ENCODE results near the gene AUTS2. TPM values are rescaled to one million over a fixed set of nuclear protein-coding genes. Genes with fewer than 3 reads are reported as not detected.

AUTS2 gene
- polyA plus RNA-seq, 3 donors: 0.08 to 0.35 TPM; not detected in 1

DNA sequence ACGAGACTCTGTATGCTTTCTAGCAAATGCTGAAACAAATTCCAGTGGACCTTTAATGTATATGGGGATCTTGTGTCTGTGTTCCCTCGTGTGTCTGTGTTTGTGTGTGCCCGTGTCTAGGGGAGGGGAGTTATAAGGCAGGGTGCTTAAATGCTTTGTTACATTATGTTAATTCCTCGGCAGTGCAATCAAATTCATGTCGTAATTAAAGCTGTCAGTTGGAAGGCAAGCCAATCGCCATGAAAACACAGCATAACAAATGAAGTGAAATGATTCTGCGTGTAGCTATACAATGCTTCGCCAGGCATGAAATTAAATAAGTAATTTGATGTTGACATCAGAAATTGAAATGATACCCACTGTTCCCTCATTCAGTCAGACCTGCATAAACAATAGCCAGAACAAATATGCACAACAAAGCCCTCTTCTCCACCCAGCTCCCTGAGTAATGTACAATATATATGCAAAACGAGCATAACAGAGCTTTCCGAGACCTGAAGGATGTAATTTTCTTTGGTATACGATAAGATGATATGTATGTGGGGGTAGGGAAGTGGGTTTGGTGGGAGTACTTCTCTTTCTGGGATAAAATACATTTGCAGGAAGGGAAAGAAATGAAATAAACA is 534.1 kb downstream of the AUTS2 start:
- H4K20me1 ChIP-seq (ENCODE audit: insufficient read depth, low read length): no peaks in the 10 kb centered on the region
- Mint-ChIP-seq H3K36me3 (no peaks in the 10 kb centered on the region), H3K27ac (no peak overlapping the region), H3K4me3 (no peak overlapping the region), H3K27me3 (ENCODE audit: low read depth in 3 of 3) (peaks cover 0 to 2% (median 0%) of the 10 kb centered on the region in 3 donors), H3K9me3 (peaks cover 0 to 2% (median 0%) of the 10 kb centered on the region in 7 donors), H3K4me1 (no peaks in the 10 kb centered on the region)
- no peak overlapping the region for H3K27ac ChIP-seq (ENCODE audit: low read depth in 1 of 2, low read length in 2 of 2)
- no peak overlapping the region for H3K4me2 ChIP-seq (replicated peaks; ENCODE audit: extremely low read depth, low read length, poor library complexity, severe bottlenecking)
- WGBS (ENCODE audit: insufficient coverage): 94% methylated on average over 6 of the region's 11 CpGs
- no peaks in the 10 kb centered on the region for H3K36me3 ChIP-seq (replicated peaks in 1 of 2; ENCODE audit: control insufficient read depth in 1 of 2, insufficient read depth in 2 of 2, low read length in 2 of 2)
- no peak overlapping the region for H2AFZ ChIP-seq (ENCODE audit: insufficient read depth, low read depth, low read length, poor library complexity, severe bottlenecking)
- H3K4me1 ChIP-seq (ENCODE audit: control insufficient read depth in 1 of 2, insufficient read depth in 2 of 2, low read length in 2 of 2): no peaks in the 10 kb centered on the region
- H3K4me3 ChIP-seq (replicated peaks in 1 of 3; ENCODE audit: low read depth in 2 of 3, low read length in 3 of 3): no peak overlapping the region
- DNase-seq: no peak
- H3K9ac ChIP-seq (ENCODE audit: insufficient read depth, low read length, poor library complexity, severe bottlenecking): no peak overlapping the region
- intact Hi-C loops (cut with micrococcal nuclease): no loop called here
- H3K79me2 ChIP-seq (ENCODE audit: insufficient read depth, low read length): no peaks in the 10 kb centered on the region
- TF ChIP-seq, protein P1, sequence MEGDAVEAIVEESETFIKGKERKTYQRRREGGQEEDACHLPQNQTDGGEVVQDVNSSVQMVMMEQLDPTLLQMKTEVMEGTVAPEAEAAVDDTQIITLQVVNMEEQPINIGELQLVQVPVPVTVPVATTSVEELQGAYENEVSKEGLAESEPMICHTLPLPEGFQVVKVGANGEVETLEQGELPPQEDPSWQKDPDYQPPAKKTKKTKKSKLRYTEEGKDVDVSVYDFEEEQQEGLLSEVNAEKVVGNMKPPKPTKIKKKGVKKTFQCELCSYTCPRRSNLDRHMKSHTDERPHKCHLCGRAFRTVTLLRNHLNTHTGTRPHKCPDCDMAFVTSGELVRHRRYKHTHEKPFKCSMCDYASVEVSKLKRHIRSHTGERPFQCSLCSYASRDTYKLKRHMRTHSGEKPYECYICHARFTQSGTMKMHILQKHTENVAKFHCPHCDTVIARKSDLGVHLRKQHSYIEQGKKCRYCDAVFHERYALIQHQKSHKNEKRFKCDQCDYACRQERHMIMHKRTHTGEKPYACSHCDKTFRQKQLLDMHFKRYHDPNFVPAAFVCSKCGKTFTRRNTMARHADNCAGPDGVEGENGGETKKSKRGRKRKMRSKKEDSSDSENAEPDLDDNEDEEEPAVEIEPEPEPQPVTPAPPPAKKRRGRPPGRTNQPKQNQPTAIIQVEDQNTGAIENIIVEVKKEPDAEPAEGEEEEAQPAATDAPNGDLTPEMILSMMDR (IDR thresholded peaks at IDR 0.05): no peak
- no peaks in the 10 kb centered on the region for H3K9me3 ChIP-seq (replicated peaks in 1 of 2; ENCODE audit: control insufficient read depth in 1 of 2, insufficient read depth in 1 of 2, low read length in 2 of 2)
- no peaks in the 10 kb centered on the region for H3K27me3 ChIP-seq (ENCODE audit: control insufficient read depth in 2 of 2, insufficient read depth in 2 of 2, low read length in 2 of 2)

DNA sequence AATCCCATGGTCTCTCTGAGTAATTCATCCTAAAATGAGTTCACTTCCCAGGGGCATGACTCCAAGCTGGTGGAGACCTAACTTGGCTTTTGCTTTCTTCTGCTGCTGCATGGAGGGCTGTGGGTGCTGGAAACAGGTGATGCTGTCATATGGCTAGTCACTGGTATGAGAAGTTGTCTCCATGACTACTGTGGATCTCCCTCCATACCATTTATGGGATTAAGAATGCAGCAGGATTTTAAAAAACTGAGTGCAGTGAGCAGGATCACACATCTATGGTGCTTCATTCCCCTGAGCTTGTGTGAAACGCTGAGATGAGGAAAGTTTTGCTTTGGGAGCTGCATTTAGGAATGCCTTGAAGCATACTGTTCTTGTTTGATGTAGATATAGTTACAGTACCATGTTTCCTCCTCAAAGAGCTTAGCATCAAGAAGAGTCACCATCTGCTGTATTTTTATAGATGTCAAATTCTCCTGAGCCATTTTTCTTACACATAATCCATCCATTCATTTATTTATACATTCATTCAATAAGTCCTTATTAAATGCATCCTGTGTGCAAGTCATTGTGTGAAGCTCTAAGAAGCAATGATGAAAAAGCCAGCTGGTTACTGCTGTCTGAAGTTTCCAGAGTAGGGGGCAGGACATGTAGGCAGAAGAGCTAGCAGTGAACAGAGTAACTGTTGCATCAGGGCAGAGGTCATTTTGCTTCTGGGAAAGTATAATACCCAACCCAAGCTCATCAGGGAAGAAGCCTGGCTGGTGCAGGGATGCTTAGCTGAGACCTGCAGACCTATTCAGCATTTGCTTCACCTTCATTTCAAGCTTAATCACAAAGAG is 534.8 kb downstream of the AUTS2 start:
- no peak overlapping the region for H3K4me3 Mint-ChIP-seq
- H3K27ac ChIP-seq (ENCODE audit: low read depth in 1 of 2, low read length in 2 of 2): no peak overlapping the region

More for the DNA sequence above, 534.8 kb downstream of the AUTS2 start:
- no peaks in the 10 kb centered on the region for H3K9me3 ChIP-seq (replicated peaks in 1 of 2; ENCODE audit: control insufficient read depth in 1 of 2, insufficient read depth in 1 of 2, low read length in 2 of 2)
- TF ChIP-seq, protein P1 (IDR thresholded peaks at IDR 0.05): no peak
- 100% methylated on average over 1 of the region's 1 CpG for WGBS (ENCODE audit: insufficient coverage)
- H3K4me2 ChIP-seq (replicated peaks; ENCODE audit: extremely low read depth, low read length, poor library complexity, severe bottlenecking): no peak overlapping the region
- no peaks in the 10 kb centered on the region for H4K20me1 ChIP-seq (ENCODE audit: insufficient read depth, low read length)
- H3K4me3 ChIP-seq (replicated peaks in 1 of 3; ENCODE audit: low read depth in 2 of 3, low read length in 3 of 3): no peak overlapping the region
- no peaks in the 10 kb centered on the region for H3K4me1 Mint-ChIP-seq
- H3K36me3 ChIP-seq (replicated peaks in 1 of 2; ENCODE audit: control insufficient read depth in 1 of 2, insufficient read depth in 2 of 2, low read length in 2 of 2): no peaks in the 10 kb centered on the region
- H3K27me3 ChIP-seq (ENCODE audit: control insufficient read depth in 2 of 2, insufficient read depth in 2 of 2, low read length in 2 of 2): no peaks in the 10 kb centered on the region
- H3K27me3 Mint-ChIP-seq (ENCODE audit: low read depth in 3 of 3): peaks cover 0 to 2% (median 0%) of the 10 kb centered on the region in 3 donors
- peaks cover 0 to 2% (median 0%) of the 10 kb centered on the region in 7 donors for H3K9me3 Mint-ChIP-seq
- no peak for DNase-seq
- no peak overlapping the region for H3K9ac ChIP-seq (ENCODE audit: insufficient read depth, low read length, poor library complexity, severe bottlenecking)
- no peaks in the 10 kb centered on the region for H3K4me1 ChIP-seq (ENCODE audit: control insufficient read depth in 1 of 2, insufficient read depth in 2 of 2, low read length in 2 of 2)
- H3K27ac Mint-ChIP-seq: no peak overlapping the region
- H3K36me3 Mint-ChIP-seq: no peaks in the 10 kb centered on the region
- H2AFZ ChIP-seq (ENCODE audit: insufficient read depth, low read depth, low read length, poor library complexity, severe bottlenecking): no peak overlapping the region
- H3K79me2 ChIP-seq (ENCODE audit: insufficient read depth, low read length): no peaks in the 10 kb centered on the region
- intact Hi-C loops (cut with micrococcal nuclease): no loop called here

Measured in CD14-positive monocyte (primary cell).